SK-N-SH treated with all-trans-retinoic acid at 6 μM for 48 hours (cell line): ENCODE results near the gene FAM98C.
"Not testable (repeated sequence)": the region's sequence is repeated elsewhere in the genome, so short reads cannot be mapped to it uniquely, and the experiment has no call there.

Experiments used
- ATAC-seq: fragments of 200-7000 bp; cut with Tn5 transposase; 3 replicates; pipeline ENCODE4 v1.9.1; 2020; ENCODE audit warnings: mild to moderate bottlenecking, moderate library complexity
- ARNTL ChIP-seq: fragments of 450-650 bp; formaldehyde crosslinking; IDR thresholded peaks from 2 replicates; pipeline ENCODE4 v1.5.0; 2020; ENCODE audit warnings: low read depth, mild to moderate bottlenecking, moderate library complexity, borderline replicate concordance
- BACH2 ChIP-seq: fragments of 250-450 bp; sonication (Bioruptor Pico); IDR thresholded peaks from 2 replicates; pipeline ENCODE4 v1.9.0; 2021; ENCODE audit warnings: mild to moderate bottlenecking, borderline replicate concordance
- CSDC2 ChIP-seq: fragments of 250-450 bp; sonication (Bioruptor Pico); IDR thresholded peaks from 2 replicates; pipeline ENCODE4 v1.5.0; 2020; ENCODE audit warnings: mild to moderate bottlenecking, moderate library complexity
- ESRRG ChIP-seq: fragments of 250-450 bp; sonication (Bioruptor Pico); IDR thresholded peaks from 2 replicates; pipeline ENCODE4 v1.6.1; 2021; ENCODE audit warnings: mild to moderate bottlenecking
- GLIS3 ChIP-seq: fragments of 250-450 bp; sonication (Bioruptor Pico); IDR thresholded peaks from 2 replicates; pipeline ENCODE4 v1.5.0; 2020; ENCODE audit warnings: mild to moderate bottlenecking, moderate library complexity
- ISL1 ChIP-seq: fragments of 250-450 bp; sonication (Bioruptor Pico); IDR thresholded peaks from 2 replicates; pipeline ENCODE4 v2.1.2; 2022; ENCODE audit warnings: mild to moderate bottlenecking, moderate library complexity
- OSR1 ChIP-seq: fragments of 250-450 bp; sonication (Bioruptor Pico); IDR thresholded peaks from 2 replicates; pipeline ENCODE4 v1.8.0; 2022; ENCODE audit warnings: moderate library complexity, mild to moderate bottlenecking, inconsistent platforms
- PATZ1 ChIP-seq: fragments of 250-450 bp; sonication (Bioruptor Pico); IDR thresholded peaks from 2 replicates; pipeline ENCODE4 v1.8.0; 2020; ENCODE audit warnings: mild to moderate bottlenecking, moderate library complexity, borderline replicate concordance
- PPARA ChIP-seq: fragments of 250-450 bp; sonication (Bioruptor Pico); IDR thresholded peaks from 2 replicates; pipeline ENCODE4 v1.5.0; 2020; ENCODE audit warnings: mild to moderate bottlenecking, borderline replicate concordance
- RARB ChIP-seq: fragments of 250-450 bp; sonication (Bioruptor Pico); IDR thresholded peaks from 2 replicates; pipeline ENCODE4 v1.8.0; 2021; ENCODE audit warnings: mild to moderate bottlenecking, moderate library complexity
- SNAI2 ChIP-seq: fragments of 250-450 bp; sonication (Bioruptor Pico); IDR thresholded peaks from 2 replicates; pipeline ENCODE4 v1.5.0; 2020; ENCODE audit warnings: mild to moderate bottlenecking, moderate library complexity
- TOX ChIP-seq: fragments of 250-450 bp; sonication (Bioruptor Pico); IDR thresholded peaks from 2 replicates; pipeline ENCODE4 v1.8.0; 2021; ENCODE audit warnings: mild to moderate bottlenecking, moderate library complexity, borderline replicate concordance
- TSHZ2 ChIP-seq: fragments of 250-450 bp; sonication (Bioruptor Pico); IDR thresholded peaks from 2 replicates; pipeline ENCODE4 v1.5.0; 2020; ENCODE audit warnings: mild to moderate bottlenecking, moderate library complexity
- ZC3H10 ChIP-seq: fragments of 250-450 bp; sonication (Bioruptor Pico); IDR thresholded peaks from 2 replicates; pipeline ENCODE4 v1.5.1; 2021; ENCODE audit warnings: mild to moderate bottlenecking, moderate library complexity
- ZFP3 ChIP-seq: fragments of 250-450 bp; sonication (Bioruptor Pico); IDR thresholded peaks from 2 replicates; pipeline ENCODE4 v1.5.0; 2020; ENCODE audit warnings: mild to moderate bottlenecking, moderate library complexity
- ZFP30 ChIP-seq: fragments of 450-650 bp; formaldehyde crosslinking; IDR thresholded peaks from 2 replicates; pipeline ENCODE4 v1.5.0; 2022; ENCODE audit warnings: mild to moderate bottlenecking, moderate library complexity
- ZNF565 ChIP-seq: fragments of 450-650 bp; formaldehyde crosslinking; conservative IDR thresholded peaks from 2 replicates; pipeline ENCODE4 v1.5.0; 2020; ENCODE audit warnings: low read depth, mild to moderate bottlenecking, moderate library complexity
- ZNF70 ChIP-seq: fragments of 450-650 bp; formaldehyde crosslinking; IDR thresholded peaks from 2 replicates; pipeline ENCODE4 v1.5.0; 2020; ENCODE audit warnings: mild to moderate bottlenecking, moderate library complexity
- ZNF8 ChIP-seq: fragments of 450-650 bp; formaldehyde crosslinking; IDR thresholded peaks from 2 replicates; pipeline ENCODE4 v1.5.0; 2020; ENCODE audit warnings: mild to moderate bottlenecking, moderate library complexity
- TF ChIP-seq, protein P1 (sequence below): fragments of 250-450 bp; sonication (Bioruptor Pico); IDR thresholded peaks from 2 replicates; pipeline ENCODE4 v1.5.1; 2020; ENCODE audit warnings: low read depth, mild to moderate bottlenecking, moderate library complexity
- TF ChIP-seq, protein P2 (sequence below): fragments of 250-450 bp; sonication (Bioruptor Pico); IDR thresholded peaks from 2 replicates; pipeline ENCODE4 v1.5.1; 2021; ENCODE audit warnings: mild to moderate bottlenecking, moderate library complexity
- TF ChIP-seq, protein P3 (sequence below): fragments of 250-450 bp; sonication (Bioruptor Pico); IDR thresholded peaks from 2 replicates; pipeline ENCODE4 v1.8.0; 2021; ENCODE audit warnings: low read depth, mild to moderate bottlenecking, moderate library complexity, borderline replicate concordance

Gene FAM98C

DNA sequence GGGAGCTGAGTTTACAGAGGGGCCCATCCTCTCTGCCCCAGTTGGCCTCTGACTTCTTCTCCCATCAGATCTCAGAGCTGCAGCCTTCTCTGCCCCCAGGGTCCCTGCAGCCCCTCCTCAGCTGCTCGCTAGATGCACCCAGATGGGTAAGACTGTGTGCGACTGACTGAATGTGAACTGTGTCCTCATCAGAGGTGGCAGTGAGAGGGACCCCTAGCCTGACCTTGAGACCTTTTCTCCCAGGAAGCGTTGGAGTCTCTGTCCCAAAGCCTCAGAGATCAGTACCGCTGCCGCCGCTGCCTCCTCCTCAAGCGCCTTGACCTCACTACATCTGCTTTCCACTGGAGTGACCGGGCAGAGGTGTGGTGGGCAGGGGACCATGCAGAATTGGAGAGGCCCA is 2.4 kb downstream of the FAM98C start:
- ATAC-seq = no peak
- TF ChIP-seq, protein P1, sequence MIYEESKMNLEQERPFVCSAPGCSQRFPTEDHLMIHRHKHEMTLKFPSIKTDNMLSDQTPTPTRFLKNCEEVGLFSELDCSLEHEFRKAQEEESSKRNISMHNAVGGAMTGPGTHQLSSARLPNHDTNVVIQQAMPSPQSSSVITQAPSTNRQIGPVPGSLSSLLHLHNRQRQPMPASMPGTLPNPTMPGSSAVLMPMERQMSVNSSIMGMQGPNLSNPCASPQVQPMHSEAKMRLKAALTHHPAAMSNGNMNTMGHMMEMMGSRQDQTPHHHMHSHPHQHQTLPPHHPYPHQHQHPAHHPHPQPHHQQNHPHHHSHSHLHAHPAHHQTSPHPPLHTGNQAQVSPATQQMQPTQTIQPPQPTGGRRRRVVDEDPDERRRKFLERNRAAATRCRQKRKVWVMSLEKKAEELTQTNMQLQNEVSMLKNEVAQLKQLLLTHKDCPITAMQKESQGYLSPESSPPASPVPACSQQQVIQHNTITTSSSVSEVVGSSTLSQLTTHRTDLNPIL (CRISPR knock-in tag) = no peak
- TF ChIP-seq ZNF565 = no peak
- TF ChIP-seq, protein P2, sequence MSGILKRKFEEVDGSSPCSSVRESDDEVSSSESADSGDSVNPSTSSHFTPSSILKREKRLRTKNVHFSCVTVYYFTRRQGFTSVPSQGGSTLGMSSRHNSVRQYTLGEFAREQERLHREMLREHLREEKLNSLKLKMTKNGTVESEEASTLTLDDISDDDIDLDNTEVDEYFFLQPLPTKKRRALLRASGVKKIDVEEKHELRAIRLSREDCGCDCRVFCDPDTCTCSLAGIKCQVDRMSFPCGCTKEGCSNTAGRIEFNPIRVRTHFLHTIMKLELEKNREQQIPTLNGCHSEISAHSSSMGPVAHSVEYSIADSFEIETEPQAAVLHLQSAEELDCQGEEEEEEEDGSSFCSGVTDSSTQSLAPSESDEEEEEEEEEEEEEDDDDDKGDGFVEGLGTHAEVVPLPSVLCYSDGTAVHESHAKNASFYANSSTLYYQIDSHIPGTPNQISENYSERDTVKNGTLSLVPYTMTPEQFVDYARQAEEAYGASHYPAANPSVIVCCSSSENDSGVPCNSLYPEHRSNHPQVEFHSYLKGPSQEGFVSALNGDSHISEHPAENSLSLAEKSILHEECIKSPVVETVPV (CRISPR knock-in tag) = no peak
- no peak for TF ChIP-seq ZC3H10 (CRISPR knock-in tag)
- no peak for TF ChIP-seq PATZ1 (CRISPR knock-in tag)
- TF ChIP-seq OSR1 (CRISPR knock-in tag) = no peak
- no peak for TF ChIP-seq PPARA (CRISPR knock-in tag)
- TF ChIP-seq SNAI2 (CRISPR knock-in tag) = no peak
- no peak for TF ChIP-seq GLIS3 (CRISPR knock-in tag)
- TF ChIP-seq ISL1 (CRISPR knock-in tag) = no peak

GRCh38 chr19:38409631-38410133 is 6.8 kb downstream of the FAM98C start:
- ATAC-seq = peak; percentile 56
- TF ChIP-seq ISL1 (CRISPR knock-in tag) = no peak
- no peak for TF ChIP-seq CSDC2
- no peak for TF ChIP-seq ZNF565
- TF ChIP-seq, protein P2 (CRISPR knock-in tag) = no peak
- TF ChIP-seq GLIS3 (CRISPR knock-in tag) = no peak
- TF ChIP-seq ZFP30 (CRISPR knock-in tag) = no peak
- no peak for TF ChIP-seq OSR1 (CRISPR knock-in tag)
- TF ChIP-seq TSHZ2 (CRISPR knock-in tag) = no peak
- no peak for TF ChIP-seq PATZ1 (CRISPR knock-in tag)
- TF ChIP-seq, protein P3, sequence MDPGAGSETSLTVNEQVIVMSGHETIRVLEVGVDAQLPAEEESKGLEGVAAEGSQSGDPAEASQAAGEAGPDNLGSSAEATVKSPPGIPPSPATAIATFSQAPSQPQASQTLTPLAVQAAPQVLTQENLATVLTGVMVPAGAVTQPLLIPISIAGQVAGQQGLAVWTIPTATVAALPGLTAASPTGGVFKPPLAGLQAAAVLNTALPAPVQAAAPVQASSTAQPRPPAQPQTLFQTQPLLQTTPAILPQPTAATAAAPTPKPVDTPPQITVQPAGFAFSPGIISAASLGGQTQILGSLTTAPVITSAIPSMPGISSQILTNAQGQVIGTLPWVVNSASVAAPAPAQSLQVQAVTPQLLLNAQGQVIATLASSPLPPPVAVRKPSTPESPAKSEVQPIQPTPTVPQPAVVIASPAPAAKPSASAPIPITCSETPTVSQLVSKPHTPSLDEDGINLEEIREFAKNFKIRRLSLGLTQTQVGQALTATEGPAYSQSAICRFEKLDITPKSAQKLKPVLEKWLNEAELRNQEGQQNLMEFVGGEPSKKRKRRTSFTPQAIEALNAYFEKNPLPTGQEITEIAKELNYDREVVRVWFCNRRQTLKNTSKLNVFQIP (CRISPR knock-in tag) = no peak
- TF ChIP-seq BACH2 (CRISPR knock-in tag) = no peak
- no peak for TF ChIP-seq ESRRG (CRISPR knock-in tag)
- no peak for TF ChIP-seq ZNF8 (CRISPR knock-in tag)
- TF ChIP-seq RARB = no peak
- no peak for TF ChIP-seq ARNTL
- no peak for TF ChIP-seq TOX
- TF ChIP-seq ZFP3 = no peak
- TF ChIP-seq ZNF70 (CRISPR knock-in tag) = no peak
- TF ChIP-seq ZC3H10 (CRISPR knock-in tag) = no peak

DNA sequence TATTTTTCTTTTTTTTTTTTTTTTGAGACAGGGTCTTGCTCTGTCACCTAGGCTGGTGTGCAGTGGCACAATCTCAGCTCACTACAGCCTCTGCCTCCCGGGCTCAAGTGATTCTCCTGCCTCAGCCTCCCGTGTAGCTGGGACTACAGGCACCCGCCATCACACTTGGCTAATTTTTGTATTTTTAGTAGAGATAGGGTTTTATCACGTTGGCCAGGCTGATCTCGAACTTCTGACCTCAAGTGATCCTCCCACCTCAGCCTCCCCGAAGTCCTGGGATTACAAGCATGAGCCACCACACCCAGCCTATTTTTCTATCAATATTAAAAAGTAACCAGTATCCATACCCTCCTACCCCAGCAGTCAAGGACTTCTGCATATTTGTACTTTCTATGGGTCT is 7.5 kb downstream of the FAM98C start:
- ATAC-seq = not testable (repeated sequence)
